ENCODE data around the gene DCHS1. TPM values are rescaled to one million over a fixed set of nuclear protein-coding genes. Genes with fewer than 3 reads are reported as not detected.
"Not testable (repeated sequence)": the region's sequence is repeated elsewhere in the genome, so short reads cannot be mapped to it uniquely, and the experiment has no call there.

Gene DCHS1
- total RNA-seq, result 41.7 and 47.4 TPM in 2 replicates

GRCh38 chr11:6655790-6656583 is at the start of gene DCHS1:
Gene DCHS1, minus strand, starts transcription at chr11:6655809. Its CDS starts 14,196 bp downstream, at chr11:6641613.
- no peak for DNase-seq (ENCODE audit: low read depth, low spot score)

- DNase-seq (ENCODE audit: low read depth, low spot score), result no peak
These were observed 47.8 kb upstream of the DCHS1 start for GRCh38 chr11:6703247-6704063.

GRCh38 chr11:6701955-6702354 is 46.3 kb upstream of the DCHS1 start:
- not testable (repeated sequence) for DNase-seq (ENCODE audit: low read depth, low spot score)

DNA sequence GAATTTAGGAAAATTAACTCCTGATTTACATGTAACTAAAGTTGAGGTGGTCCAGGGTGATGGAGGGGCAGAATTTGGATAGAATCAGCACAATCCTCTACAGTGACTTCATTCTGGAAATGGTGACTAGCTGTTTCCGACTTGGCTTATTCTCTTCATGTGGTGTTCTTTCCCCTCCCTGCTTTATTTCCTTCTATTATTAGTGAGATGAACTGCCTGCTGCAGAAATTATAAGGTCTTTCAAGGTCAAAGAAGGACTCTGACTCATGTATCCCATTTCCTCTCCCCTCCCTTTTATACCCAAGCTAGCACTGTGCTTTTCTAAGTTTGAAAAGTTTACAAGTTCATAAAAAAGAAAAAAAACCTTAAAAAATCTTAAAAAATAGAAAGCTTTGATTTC is 39.8 kb upstream of the DCHS1 start:
- DNase-seq (ENCODE audit: low read depth, low spot score), result peak; percentile 90

GRCh38 chr11:6694229-6694535 is 38.6 kb upstream of the DCHS1 start:
- no peak for DNase-seq (ENCODE audit: low read depth, low spot score)

DNA sequence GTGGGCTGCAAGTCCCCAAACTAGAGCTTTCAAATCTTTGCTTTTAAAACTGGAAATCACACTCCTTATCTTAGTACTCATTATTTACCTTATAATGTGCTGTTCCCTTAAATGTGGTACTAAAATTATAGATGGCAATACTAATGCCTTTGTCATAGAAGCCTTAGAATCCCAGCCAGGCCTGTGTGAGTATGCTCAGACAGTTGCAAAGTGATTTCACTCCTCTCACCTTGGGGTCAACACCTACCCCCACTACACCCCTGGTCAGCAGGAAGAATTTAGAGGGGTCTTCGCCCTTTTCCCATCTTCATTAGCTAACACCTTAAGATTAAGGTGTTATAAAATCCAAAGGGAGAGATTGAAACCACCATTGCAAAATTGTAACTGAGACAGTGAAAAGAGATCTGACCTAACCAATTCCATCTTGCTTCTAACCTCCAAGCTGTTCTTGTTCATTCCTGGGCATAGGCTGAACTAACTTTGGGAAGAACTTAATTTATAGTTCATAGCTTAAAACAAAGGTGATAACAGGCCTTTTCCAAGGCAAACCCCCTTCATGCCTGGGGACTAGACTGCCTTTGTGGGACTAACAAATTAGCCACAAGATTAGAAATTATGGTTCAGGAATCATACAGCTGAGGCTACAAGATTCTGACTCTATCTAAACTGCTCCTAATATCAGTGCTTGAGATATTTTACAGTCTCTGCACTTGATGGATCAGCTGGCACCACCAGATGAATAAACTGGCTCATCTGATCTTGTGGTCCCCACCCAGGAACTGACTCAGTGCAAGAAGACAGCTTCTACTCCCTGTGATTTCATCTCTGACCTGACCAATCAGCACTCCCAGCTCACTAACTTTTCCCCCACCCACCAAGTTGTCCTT is 38.0 kb upstream of the DCHS1 start:
- no peak for DNase-seq (ENCODE audit: low read depth, low spot score)

DNA sequence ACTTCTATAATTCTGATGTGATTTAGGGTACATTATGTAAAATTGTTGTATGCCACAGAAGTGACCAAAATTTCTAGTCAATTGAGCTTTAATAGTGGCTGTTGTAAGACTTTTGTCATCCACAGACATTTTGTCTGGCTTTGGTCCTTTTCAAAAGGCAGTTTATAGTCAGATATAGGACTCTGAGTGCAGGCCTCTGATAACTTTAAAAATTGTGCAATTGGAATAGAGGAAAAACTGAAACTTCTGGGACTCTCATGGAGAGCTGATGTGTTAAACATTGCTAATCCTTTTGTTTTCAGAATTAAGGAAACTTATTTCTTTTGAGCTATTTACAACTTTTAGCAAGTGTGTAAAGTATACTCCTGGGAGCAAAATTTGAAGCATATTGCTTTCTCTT is 36.5 kb upstream of the DCHS1 start:
- no peak for DNase-seq (ENCODE audit: low read depth, low spot score)

DNA sequence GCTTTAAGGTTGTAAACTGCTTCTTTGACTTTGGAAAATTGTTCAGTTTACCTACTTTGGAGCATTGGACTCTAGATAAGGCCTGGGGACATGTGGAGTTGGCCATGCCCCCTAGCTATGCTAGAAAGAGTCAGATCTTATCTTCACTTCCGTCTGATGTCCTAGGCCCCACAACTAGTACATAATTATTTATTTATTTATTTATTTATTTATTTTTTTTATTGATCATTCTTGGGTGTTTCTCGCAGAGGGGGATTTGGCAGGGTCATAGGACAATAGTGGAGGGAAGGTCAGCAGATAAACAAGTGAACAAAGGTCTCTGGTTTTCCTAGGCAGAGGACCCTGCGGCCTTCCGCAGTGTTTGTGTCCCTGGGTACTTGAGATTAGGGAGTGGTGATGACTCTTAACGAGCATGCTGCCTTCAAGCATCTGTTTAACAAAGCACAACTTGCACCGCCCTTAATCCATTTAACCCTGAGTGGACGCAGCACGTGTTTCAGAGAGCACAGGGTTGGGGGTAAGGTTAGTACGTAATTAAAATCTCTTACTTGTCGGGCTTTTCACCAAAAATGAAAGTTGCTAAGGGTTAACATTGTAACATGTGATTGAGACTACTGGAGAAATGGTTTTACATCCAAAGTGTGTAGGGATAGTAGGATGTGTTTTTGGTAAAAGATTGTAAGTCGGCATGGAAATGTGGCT is 35.0 kb upstream of the DCHS1 start:
- not testable (repeated sequence) for DNase-seq (ENCODE audit: low read depth, low spot score)

DNA sequence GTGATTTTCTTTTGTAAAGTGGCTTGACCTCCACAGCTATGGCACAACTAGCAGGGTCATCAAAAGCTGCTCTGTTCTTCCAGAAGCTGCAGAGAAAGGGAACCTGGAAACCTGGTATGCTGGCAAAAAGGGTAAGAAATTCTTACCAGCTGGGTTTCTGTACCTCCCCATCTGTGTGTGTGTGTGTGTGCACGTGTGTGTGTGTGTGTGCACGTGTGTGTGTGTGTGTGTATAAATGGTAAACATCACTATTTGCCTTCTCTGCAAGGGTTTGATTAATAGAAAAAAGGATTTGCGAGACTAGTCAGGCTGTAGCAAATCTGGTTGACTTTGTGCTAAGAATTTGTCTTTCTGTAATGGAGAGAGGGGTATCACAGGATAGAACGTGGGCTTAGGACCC is 32.3 kb upstream of the DCHS1 start:
- DNase-seq (ENCODE audit: low read depth, low spot score), result no peak

GRCh38 chr11:6686006-6686405 is 30.4 kb upstream of the DCHS1 start:
- no peak for DNase-seq (ENCODE audit: low read depth, low spot score)

DNA sequence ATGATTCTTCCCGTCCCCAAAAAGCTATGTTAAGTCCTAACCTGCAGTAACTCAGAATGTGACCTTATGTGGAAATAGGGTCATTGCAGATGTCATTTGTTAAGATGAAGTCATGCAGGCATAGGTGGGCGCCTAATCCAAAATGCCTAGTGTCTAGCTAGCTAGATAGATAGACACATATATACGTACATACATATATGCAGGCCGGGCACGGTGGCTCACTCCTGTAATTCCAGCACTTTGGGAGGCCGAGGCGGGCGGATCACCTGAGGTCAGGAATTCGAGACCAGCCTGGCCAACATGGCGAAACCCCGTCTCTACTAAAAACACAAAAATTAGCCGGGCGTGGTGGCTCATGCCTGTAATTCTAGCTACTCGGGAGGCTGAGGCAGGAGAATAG is 28.5 kb upstream of the DCHS1 start:
- not testable (repeated sequence) for DNase-seq (ENCODE audit: low read depth, low spot score)

- peak; percentile 95 for DNase-seq (ENCODE audit: low read depth, low spot score)
These were observed 27.6 kb upstream of the DCHS1 start, which contains the start of gene MRPL17 for GRCh38 chr11:6682936-6683861. Gene MRPL17, minus strand, starts transcription at chr11:6683340. Its CDS starts 44 bp downstream, at chr11:6683296.

GRCh38 chr11:6682591-6682935 is 27.0 kb upstream of the DCHS1 start:
- DNase-seq (ENCODE audit: low read depth, low spot score), result no peak

DNA sequence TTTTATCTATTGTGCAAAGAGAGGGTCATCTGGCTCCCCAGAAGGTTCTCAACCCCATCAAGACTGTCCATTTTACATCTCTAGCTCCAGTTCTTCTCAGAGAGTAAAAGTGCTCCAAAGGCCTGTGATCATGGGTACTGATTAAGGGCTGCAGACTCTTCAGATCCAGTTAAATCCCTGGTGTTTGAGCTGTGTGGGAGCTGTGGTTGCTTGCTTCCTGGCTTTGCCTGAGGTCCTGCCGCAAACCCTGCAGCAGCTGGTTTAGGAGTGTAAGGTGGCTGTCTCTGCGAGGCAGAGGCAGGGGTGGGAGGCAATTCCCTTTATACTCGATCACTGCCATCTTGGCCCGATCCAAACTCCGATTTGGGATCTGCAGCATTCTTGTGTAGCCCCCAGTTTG is 26.3 kb upstream of the DCHS1 start:
- DNase-seq (ENCODE audit: low read depth, low spot score), result no peak

DNA sequence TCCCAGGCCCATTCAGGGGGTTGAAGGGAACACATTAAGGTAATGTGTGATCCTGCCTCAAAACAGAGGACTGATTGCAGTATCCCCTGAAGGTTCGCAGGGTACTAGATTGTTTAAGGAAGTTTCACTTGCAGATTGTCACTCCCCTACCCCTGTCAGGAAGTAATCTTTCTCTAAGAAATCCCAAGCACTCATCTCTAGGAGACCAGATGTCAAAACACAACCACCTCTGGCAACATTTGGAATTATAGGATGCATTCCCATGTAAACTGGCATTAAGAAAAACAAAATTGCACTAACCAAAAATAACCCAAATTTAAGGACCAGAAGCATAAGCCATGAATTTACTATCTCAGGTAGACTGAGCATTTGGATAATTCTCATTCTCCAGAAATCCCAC is 25.9 kb upstream of the DCHS1 start:
- DNase-seq (ENCODE audit: low read depth, low spot score), result no peak

GRCh38 chr11:6677018-6677417 is 21.4 kb upstream of the DCHS1 start:
- peak; percentile 26 for DNase-seq (ENCODE audit: low read depth, low spot score)

DNA sequence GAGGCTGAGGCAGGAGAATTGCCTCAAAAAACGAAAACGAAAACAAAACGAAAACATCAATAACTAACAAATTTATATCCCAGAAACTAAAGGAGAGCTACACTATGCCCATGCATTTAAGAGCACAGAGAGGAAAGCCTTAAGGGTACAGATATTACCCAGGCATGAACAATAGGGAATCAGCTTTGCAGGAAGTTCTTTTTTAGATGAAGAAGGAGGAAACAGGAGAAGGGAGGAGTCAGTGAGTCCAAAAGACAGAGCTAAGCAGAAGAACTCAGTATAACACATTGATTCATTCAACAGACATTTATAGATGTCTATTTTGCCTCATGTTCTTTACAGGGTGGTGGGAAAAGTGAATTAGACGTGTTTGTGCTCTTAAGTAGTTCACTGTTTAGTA is 19.3 kb upstream of the DCHS1 start:
- DNase-seq (ENCODE audit: low read depth, low spot score), result no peak

GRCh38 chr11:6674219-6674597 is 18.6 kb upstream of the DCHS1 start:
- no peak for DNase-seq (ENCODE audit: low read depth, low spot score)

GRCh38 chr11:6673523-6674218 is 18.1 kb upstream of the DCHS1 start:
- DNase-seq (ENCODE audit: low read depth, low spot score), result no peak

GRCh38 chr11:6671991-6672390 is 16.4 kb upstream of the DCHS1 start:
- DNase-seq (ENCODE audit: low read depth, low spot score), result no peak
